Measurements from ENCODE around the gene PPA2. TPM values are rescaled to one million over a fixed set of nuclear protein-coding genes. Genes with fewer than 3 reads are reported as not detected.
"Not testable (repeated sequence)": the region's sequence is repeated elsewhere in the genome, so short reads cannot be mapped to it uniquely, and the experiment has no call there.

The PPA2 gene
- total RNA-seq, 1 donor from 2014 or later, result 51.3 TPM

DNA sequence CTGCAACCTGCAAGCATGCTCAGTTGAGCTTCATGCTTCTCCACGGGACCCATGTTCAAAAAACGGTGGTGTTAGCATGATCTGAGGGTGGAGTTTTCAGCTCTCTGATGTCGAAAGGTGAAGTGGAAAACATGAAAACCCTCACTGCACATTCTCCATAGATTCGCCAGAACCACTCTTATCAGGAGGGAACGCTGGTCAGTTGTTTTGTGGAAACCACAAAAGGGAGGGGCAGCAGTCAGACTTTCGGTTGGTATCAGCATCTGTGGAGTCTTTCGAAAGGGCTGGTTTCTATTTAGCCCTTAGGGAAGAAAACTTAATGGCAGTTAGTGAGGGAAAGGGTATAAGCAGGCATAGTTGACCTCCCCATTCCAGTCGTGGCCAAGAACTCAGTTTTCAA lies 12.6 kb downstream of the PPA2 start:
- intact Hi-C loops (cut with micrococcal nuclease), result no loop called here

DNA sequence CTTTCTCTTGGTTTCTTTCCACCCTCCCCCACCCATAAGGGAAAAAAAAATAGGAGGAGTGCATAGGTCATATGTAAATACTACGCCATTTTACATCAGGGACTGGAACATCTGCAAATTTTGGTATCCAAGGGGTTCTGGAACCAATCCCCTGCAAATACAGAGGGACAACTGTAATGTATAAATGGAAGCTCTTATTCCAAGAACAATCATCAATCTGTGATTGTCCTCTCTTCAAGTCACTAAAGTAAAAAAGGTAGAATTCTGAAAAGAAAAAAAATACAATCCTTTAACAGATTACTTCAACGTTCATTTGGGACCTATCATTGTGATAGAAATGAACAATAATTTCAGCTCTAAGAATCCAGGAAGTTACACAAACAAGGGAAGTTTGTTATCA lies 13.6 kb downstream of the PPA2 start:
- intact Hi-C loops (cut with micrococcal nuclease), result no loop called here

DNA sequence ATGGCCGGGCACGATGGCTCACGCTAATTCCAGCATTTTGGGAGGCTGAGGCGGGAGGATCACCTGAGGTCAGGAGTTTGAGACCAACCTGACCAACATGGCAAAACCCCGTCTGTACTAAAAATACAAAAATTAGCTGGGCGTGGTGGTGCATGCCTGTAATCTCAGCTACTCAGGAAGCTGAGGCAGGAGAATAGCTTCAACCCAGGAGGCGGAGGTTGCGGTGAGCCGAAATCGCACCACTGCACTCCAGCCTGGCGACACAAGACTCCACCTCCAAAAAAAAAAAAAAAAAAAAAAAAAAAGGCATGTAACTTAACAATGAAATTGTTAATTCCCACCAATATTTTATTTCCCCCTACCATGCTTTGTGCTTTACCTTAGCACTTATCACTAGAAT lies 15.3 kb downstream of the PPA2 start:
- intact Hi-C loops (cut with micrococcal nuclease), result not testable (repeated sequence)

- intact Hi-C loops (cut with micrococcal nuclease), result no loop called here
These were observed 15.9 kb downstream of the PPA2 start for GRCh38 chr4:105458001-105458400.

- intact Hi-C loops (cut with micrococcal nuclease), result no loop called here
These were observed 17.9 kb downstream of the PPA2 start for GRCh38 chr4:105455998-105456397.

DNA sequence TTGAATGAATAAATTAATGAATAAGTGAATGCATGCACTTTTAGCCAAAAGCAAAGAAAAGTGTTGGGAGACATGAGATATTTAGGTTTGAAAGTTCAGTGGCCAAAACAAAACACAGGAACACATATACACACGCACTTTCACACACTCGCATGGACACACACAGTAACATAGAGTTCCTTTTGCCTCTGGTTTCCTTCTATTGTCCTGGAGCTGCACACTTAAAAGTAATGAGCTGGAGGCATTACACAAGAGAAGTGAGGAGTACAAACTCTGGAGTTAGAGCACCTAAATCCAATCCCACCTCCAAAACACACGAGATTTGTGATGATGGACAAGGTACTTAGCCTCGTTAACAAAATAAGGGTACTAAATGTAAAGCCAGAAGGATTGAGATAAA lies 18.7 kb downstream of the PPA2 start:
- intact Hi-C loops (cut with micrococcal nuclease), result no loop called here

DNA sequence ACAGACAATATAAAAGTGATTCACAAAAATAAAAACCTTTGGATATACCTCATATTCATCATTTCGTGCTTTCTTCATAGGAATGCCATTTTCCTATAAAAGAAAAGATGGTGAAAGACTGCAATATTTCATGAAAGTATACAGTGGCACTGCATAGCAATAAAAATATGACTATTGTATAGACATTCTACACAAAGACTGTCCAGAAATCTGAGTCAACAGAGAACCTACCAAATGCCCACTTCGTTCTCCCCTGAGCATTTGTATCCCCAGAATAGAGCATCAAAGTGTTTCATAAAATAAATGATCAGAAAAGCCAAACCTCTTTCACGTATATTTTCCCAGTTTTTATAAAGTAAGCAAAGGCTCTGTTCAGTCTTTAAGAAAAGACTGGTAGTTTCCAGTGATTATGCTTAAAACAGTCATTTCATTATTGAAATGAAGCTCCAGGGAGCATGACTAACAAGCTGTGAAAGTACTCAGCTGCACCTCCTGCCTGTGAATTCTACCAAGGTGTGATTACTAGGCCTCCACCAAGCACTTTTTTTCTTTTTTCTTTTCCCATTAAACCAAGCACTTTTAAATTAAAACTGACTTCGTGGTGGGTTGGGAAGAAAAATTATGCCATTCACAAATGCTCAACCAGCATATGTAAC lies 20.2 kb downstream of the PPA2 start:
- intact Hi-C loops (cut with micrococcal nuclease), result loop anchor here (5.0 kb wide), 1 partner anchor 146 kb away; no protein-coding TSS in a partner anchor

DNA sequence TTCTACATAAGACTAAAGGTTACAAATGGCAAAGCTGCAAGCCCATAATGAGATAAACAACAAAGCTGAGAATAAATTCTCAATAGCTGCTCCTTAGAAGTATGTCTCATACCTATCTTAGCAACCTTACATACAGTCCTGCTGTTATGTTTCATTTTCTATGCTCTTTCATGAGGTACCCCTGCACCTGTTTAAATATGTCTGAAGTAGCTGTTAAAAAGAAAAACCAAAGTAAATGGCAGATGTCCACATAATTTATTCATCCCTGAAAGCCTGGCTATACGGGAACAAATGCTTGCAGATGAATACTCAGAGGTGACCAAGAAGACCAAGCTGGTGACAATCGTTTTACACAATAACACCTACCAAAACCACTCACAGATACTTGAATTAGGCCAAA lies 22.5 kb downstream of the PPA2 start:
- intact Hi-C loops (cut with micrococcal nuclease), result loop anchor here (5.0 kb wide), 1 partner anchor 144 kb away; no protein-coding TSS in a partner anchor

- intact Hi-C loops (cut with micrococcal nuclease), result no loop called here
These were observed 33.0 kb downstream of the PPA2 start for GRCh38 chr4:105440890-105441289.

- intact Hi-C loops (cut with micrococcal nuclease), result no loop called here
These were observed 36.2 kb downstream of the PPA2 start for GRCh38 chr4:105437637-105438036.

DNA sequence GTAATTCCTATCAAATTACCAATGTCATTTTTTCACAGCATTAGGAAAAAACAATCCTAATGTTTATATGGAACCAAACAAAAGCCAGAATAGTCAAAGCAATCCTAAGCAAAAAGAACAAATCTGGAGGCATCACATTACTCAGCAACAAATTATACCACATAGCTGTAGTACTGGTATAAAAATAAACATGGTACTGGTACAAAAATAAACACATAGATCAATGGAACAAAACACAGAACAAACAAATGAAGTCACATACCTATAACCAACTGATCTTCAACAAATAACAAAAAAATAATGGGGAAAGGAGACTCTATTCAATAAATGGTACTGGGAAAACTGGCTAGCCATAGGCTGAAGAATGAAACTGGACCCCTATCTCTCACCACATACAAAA lies 37.4 kb downstream of the PPA2 start:
- intact Hi-C loops (cut with micrococcal nuclease), result no loop called here

- intact Hi-C loops (cut with micrococcal nuclease), result no loop called here
These were observed 38.9 kb downstream of the PPA2 start for GRCh38 chr4:105434940-105435339.

DNA sequence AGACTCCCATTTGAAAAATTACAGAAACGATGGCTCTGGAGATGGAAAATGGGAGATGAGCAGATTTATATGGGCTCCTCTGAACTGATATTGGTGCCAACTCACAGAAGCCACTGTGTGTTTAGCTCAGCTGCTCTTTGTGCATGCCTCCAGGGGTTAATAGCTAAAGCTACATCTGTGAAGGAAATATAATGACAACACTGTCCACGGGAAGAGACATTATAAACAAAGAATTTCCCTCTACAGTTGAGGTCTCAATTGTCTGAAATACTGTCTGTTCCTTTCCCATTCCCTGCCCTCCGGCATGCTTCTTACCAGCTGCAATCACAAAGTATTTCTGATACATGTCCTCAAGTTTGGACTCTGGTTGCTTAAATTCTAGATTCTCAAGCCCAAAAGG lies 40.4 kb downstream of the PPA2 start:
- intact Hi-C loops (cut with micrococcal nuclease), result no loop called here

- intact Hi-C loops (cut with micrococcal nuclease), result no loop called here
These were observed 41.4 kb downstream of the PPA2 start for GRCh38 chr4:105432438-105432837.

- intact Hi-C loops (cut with micrococcal nuclease), result no loop called here
These were observed 43.1 kb downstream of the PPA2 start for GRCh38 chr4:105430811-105431210.

GRCh38 chr4:105426187-105426897 lies 47.5 kb downstream of the PPA2 start:
- intact Hi-C loops (cut with micrococcal nuclease), result no loop called here

DNA sequence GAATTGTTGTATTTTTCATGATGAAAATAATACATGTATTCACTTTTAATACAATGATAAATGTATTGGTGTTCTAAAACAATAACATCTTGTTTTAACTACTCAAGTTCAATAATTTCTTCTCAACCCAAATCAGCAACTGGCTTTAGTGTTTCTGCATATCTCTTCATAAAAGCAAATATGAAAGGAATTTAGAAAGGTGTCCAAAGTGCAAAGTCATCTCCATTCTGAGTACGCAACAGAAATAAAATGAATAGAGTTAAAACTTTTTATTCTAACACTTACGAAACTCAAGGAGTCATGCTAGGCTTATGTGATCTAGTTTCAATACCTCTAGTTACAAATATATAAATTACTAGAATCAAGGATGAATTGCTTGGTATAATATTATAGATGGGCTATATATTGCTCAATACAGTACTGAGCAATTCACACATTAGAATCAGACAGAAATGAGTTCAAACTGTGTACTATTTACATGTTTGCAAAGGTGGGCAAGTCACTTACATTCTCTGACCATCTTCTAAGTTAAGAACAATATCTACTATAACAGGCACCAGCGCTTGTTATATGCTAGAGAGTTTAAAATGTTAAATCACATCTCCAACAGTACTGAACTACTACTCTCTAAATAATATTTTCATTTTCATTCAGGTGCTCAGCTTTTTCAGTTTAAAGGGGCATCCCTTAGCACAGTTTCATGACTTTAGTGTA lies 51.5 kb downstream of the PPA2 start:
- intact Hi-C loops (cut with micrococcal nuclease), result no loop called here

DNA sequence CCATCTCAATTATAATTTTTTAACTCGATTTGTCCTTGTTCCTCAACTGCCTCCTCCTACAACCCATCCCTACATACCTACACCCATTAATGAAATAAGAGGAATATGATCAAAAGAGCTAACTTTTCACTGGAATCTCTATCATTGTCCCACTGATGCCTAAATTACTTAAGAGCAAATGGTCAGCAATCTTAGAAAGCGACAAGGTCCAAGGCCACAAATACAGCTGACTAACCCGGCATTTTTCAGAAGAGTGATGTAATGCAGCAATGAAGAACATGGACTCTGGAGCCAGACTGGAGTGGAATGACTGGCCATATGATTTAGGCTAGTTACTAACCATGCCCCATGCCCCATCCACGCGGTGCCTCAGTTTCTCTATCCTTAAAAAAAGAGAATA lies 56.2 kb downstream of the PPA2 start:
- intact Hi-C loops (cut with micrococcal nuclease), result no loop called here

- intact Hi-C loops (cut with micrococcal nuclease), result no loop called here
These were observed 58.5 kb downstream of the PPA2 start for GRCh38 chr4:105415281-105415744.

GRCh38 chr4:105414316-105414715 lies 59.5 kb downstream of the PPA2 start:
- intact Hi-C loops (cut with micrococcal nuclease), result no loop called here

DNA sequence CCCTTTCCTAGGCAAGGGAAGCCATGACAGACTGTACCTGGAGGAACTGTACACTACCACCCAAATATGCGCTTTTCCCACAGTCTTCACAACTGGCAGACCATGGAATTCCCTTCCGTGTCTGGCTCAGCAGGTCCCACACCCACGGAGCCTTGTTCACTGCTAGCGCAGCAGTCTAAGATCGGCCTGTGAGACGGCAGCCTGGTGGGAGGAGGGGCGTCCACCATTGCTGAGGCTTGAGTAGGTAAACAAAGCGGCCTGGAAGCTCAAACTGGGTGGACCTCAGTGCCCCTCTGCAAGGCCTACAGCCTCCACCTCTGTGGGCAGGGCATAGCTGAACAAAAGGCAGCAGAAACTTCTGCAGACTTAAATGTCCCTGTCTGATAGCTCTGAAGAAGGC lies 64.7 kb downstream of the PPA2 start:
- intact Hi-C loops (cut with micrococcal nuclease), result not testable (repeated sequence)
